ENCODE measurements around the gene KRT4. TPM values are rescaled to one million over a fixed set of nuclear protein-coding genes. Genes with fewer than 3 reads are reported as not detected.

The KRT4 gene
- total RNA-seq, 2 donors from 2014 or later = 6.4 to 12.7 TPM

DNA sequence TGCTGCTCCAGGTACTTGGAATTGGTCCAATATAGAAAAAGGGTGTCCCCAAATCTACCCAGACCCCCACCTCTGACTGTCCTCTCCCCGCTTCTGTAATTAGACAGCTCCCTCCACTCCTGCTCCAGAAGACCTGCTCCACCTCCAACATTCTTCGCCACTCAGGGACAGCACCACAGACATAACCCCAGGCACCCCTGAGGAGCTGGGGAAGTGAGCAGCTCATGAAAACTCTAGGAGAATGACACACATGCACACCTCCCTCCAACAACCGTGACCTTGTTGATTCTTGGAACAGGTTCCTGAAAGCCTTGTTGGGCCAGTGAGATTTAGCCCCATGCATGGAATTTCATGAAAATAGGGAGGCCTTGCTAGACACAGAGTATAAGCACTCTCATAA is 8.2 kb downstream of the KRT4 start:
- Histone ChIP-seq H3K9me3 (no peaks in the 10 kb centered on the region), H3K4me1 (replicated peaks) (no peaks in the 10 kb centered on the region), H3K27me3 (replicated peaks; ENCODE audit: insufficient read depth) (peaks cover 18% of the 10 kb centered on the region), H3K4me3 (no peak overlapping the region), H3K36me3 (no peaks in the 10 kb centered on the region), H3K27ac (no peak overlapping the region)
- DNase-seq (ENCODE audit: low spot score) = no peak
- intact Hi-C loops (cut with DNase I) = no loop called here
- no peak for TF ChIP-seq POLR2A (IDR thresholded peaks at IDR 0.05)
- TF ChIP-seq, protein P1, sequence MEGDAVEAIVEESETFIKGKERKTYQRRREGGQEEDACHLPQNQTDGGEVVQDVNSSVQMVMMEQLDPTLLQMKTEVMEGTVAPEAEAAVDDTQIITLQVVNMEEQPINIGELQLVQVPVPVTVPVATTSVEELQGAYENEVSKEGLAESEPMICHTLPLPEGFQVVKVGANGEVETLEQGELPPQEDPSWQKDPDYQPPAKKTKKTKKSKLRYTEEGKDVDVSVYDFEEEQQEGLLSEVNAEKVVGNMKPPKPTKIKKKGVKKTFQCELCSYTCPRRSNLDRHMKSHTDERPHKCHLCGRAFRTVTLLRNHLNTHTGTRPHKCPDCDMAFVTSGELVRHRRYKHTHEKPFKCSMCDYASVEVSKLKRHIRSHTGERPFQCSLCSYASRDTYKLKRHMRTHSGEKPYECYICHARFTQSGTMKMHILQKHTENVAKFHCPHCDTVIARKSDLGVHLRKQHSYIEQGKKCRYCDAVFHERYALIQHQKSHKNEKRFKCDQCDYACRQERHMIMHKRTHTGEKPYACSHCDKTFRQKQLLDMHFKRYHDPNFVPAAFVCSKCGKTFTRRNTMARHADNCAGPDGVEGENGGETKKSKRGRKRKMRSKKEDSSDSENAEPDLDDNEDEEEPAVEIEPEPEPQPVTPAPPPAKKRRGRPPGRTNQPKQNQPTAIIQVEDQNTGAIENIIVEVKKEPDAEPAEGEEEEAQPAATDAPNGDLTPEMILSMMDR (IDR thresholded peaks at IDR 0.05) = no peak
- no peak for TF ChIP-seq POLR2AphosphoS5 (IDR thresholded peaks at IDR 0.05)
- WGBS = 82% methylated on average over 3 of the region's 3 CpGs

DNA sequence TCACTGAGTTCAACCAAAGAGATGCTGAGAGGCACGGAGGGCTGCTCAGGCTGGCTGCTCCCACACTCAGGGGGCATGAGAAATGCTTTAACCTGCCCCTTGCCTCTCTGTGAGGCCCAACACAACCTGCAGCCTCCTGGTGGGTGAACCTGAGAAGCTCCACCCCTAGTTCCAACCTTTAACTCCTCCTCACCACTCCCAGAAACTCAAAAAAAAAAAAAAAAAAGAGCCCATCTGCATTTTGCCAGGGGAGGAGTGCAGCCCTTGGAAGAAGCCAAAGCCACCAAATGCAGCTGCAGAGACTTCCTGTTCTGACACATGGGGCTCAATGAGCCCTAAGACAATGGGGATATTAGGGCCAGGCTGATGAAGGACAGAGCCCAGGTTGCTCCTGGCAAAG is 8.9 kb downstream of the KRT4 start:
- H3K27ac ChIP-seq = no peak overlapping the region
- H3K27me3 ChIP-seq (replicated peaks; ENCODE audit: insufficient read depth) = peaks cover 18% of the 10 kb centered on the region
- no peaks in the 10 kb centered on the region for H3K36me3 ChIP-seq
- no peak for DNase-seq (ENCODE audit: low spot score)
- WGBS = 59% methylated on average over 1 of the region's 1 CpG
- H3K4me1 ChIP-seq (replicated peaks) = no peaks in the 10 kb centered on the region
- intact Hi-C loops (cut with DNase I) = no loop called here
- TF ChIP-seq, protein P1 (IDR thresholded peaks at IDR 0.05) = no peak
- TF ChIP-seq POLR2A (IDR thresholded peaks at IDR 0.05) = no peak
- no peak for TF ChIP-seq POLR2AphosphoS5 (IDR thresholded peaks at IDR 0.05)
- H3K4me3 ChIP-seq = no peak overlapping the region
- H3K9me3 ChIP-seq = no peaks in the 10 kb centered on the region

DNA sequence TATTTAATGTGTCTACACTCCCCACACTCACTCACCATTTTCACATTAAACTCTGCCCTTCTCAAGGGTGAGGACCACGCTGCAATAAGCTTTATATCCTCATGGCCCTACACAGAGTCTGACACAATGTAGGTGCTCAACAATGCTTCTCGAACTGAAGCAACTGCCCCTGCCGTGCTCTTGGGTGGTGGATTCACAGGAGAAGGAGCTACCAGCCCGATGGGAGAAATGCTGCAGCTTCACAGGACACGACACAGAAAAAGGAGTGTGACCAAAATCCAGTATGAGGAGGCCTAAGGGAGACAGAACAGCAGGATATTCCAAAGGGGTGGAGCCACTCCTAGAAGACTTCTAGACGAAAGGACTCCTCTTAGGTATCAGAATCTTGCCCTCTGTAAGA is 11.5 kb downstream of the KRT4 start:
- H3K9me3 ChIP-seq = no peaks in the 10 kb centered on the region
- WGBS = 74% methylated on average over 6 of the region's 6 CpGs
- TF ChIP-seq POLR2AphosphoS5 (IDR thresholded peaks at IDR 0.05) = no peak
- no peaks in the 10 kb centered on the region for H3K4me1 ChIP-seq (replicated peaks)
- H3K36me3 ChIP-seq = no peaks in the 10 kb centered on the region
- no peak overlapping the region for H3K27ac ChIP-seq
- H3K27me3 ChIP-seq (replicated peaks; ENCODE audit: insufficient read depth) = peaks cover 11% of the 10 kb centered on the region
- no peak overlapping the region for H3K4me3 ChIP-seq
- intact Hi-C loops (cut with DNase I) = no loop called here
- no peak for DNase-seq (ENCODE audit: low spot score)

DNA sequence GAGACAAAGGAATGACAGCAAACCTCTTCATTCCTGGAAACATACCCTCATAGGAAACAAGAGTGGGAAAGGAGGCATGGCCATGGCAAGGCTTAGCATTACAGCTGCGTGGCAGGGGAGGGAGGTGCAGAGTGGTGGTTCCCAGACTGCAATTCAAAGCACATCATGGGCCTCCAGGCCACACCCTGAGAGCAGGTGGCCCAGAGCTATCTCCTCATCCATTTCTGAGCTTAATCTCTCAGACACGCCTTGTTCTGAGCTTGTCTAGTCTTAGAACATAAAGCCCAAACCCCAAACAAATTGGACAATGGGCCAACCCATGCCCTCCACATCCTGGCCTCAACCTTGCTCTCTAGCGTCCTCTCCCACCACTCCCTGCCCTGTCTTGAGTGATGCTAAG is 12.1 kb downstream of the KRT4 start:
- no peak for DNase-seq (ENCODE audit: low spot score)
- Histone ChIP-seq H3K27ac (no peak overlapping the region), H3K4me3 (no peak overlapping the region), H3K27me3 (replicated peaks; ENCODE audit: insufficient read depth) (peaks cover 7% of the 10 kb centered on the region), H3K36me3 (no peaks in the 10 kb centered on the region), H3K4me1 (replicated peaks) (no peaks in the 10 kb centered on the region), H3K9me3 (no peaks in the 10 kb centered on the region)
- WGBS = 78% methylated on average over 3 of the region's 3 CpGs
- TF ChIP-seq, protein P1 (IDR thresholded peaks at IDR 0.05) = no peak
- TF ChIP-seq POLR2AphosphoS5 (IDR thresholded peaks at IDR 0.05) (no peak), POLR2A (IDR thresholded peaks at IDR 0.05) (no peak)
- intact Hi-C loops (cut with DNase I) = no loop called here

DNA sequence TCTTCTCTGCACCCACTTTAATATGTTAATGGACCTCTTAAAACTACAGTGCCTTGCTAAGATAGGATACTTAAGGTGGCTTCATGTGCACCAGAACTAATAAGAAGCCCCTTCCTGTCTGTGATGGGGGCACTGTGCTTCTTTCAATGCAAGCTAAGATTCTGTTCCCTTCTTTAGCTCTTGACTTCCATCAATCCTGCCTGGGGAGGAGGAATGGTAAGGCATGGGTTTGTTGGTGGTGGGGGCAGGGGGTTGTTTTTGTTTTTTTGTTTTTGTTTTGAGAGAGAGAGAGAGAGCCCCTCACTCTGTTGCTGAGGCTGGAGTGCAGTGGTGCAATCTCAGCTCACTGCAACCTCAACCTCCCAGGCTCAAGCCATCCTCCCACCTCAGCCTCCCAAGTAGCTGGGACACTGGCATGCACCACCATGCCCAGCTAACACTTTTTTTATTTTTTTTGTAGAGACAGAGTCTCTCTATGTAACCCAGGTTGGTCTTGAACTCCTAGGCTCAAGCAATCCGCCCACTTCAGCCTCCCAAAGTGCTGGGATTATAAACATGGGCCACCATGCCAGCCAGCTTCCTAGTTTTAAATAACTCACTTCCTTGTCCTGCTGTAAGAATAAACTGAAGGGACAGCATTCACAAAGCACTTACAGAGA is 13.5 kb downstream of the KRT4 start:
- intact Hi-C loops (cut with DNase I) = no loop called here
- Histone ChIP-seq H3K27me3 (replicated peaks; ENCODE audit: insufficient read depth) (peaks cover under 1% of the 10 kb centered on the region), H3K36me3 (no peaks in the 10 kb centered on the region), H3K27ac (no peak overlapping the region), H3K4me1 (replicated peaks) (no peaks in the 10 kb centered on the region), H3K9me3 (no peaks in the 10 kb centered on the region), H3K4me3 (no peak overlapping the region)
- no peak for TF ChIP-seq POLR2AphosphoS5 (IDR thresholded peaks at IDR 0.05)
- TF ChIP-seq, protein P1 (IDR thresholded peaks at IDR 0.05) = no peak
- no peak for TF ChIP-seq POLR2A (IDR thresholded peaks at IDR 0.05)
- WGBS = 25% methylated on average over 1 of the region's 1 CpG
- no peak for DNase-seq (ENCODE audit: low spot score)
